Measurements from ENCODE around the gene ZDHHC14.
"Not testable (repeated sequence)": the region's sequence is repeated elsewhere in the genome, so short reads cannot be mapped to it uniquely, and the experiment has no call there.

The ZDHHC14 gene

GRCh38 chr6:157584036-157584435 lies 203.0 kb downstream of the ZDHHC14 start:
- TF ChIP-seq CTCF (conservative IDR thresholded peaks at IDR 0.05; ENCODE audit: low read depth, low read length) = no peak
- no peak overlapping the region for H3K4me3 ChIP-seq (ENCODE audit: low read length)
- no peak for DNase-seq (ENCODE audit: low read depth)

GRCh38 chr6:157585274-157586087 lies 204.5 kb downstream of the ZDHHC14 start:
- DNase-seq (ENCODE audit: low read depth) = no peak
- no peak overlapping the region for H3K4me3 ChIP-seq (ENCODE audit: low read length)
- no peak for TF ChIP-seq CTCF (conservative IDR thresholded peaks at IDR 0.05; ENCODE audit: low read depth, low read length)

- no peak for TF ChIP-seq CTCF (conservative IDR thresholded peaks at IDR 0.05; ENCODE audit: low read depth, low read length)
- no peak for DNase-seq (ENCODE audit: low read depth)
- H3K4me3 ChIP-seq (ENCODE audit: low read length) = no peak overlapping the region
Measured at GRCh38 chr6:157586088-157586414, 205.1 kb downstream of the ZDHHC14 start.

- H3K4me3 ChIP-seq (ENCODE audit: low read length) = no peak overlapping the region
- no peak for DNase-seq (ENCODE audit: low read depth)
- no peak for TF ChIP-seq CTCF (conservative IDR thresholded peaks at IDR 0.05; ENCODE audit: low read depth, low read length)
Measured at GRCh38 chr6:157586476-157587126, 205.6 kb downstream of the ZDHHC14 start.

GRCh38 chr6:157587127-157587926 lies 206.3 kb downstream of the ZDHHC14 start:
- TF ChIP-seq CTCF (conservative IDR thresholded peaks at IDR 0.05; ENCODE audit: low read depth, low read length) = no peak
- no peak overlapping the region for H3K4me3 ChIP-seq (ENCODE audit: low read length)
- no peak for DNase-seq (ENCODE audit: low read depth)

GRCh38 chr6:157590654-157591053 lies 209.7 kb downstream of the ZDHHC14 start:
- H3K4me3 ChIP-seq (ENCODE audit: low read length); DNase-seq (ENCODE audit: low read depth): not testable (repeated sequence)

GRCh38 chr6:157592541-157592940 lies 211.6 kb downstream of the ZDHHC14 start:
- H3K4me3 ChIP-seq (ENCODE audit: low read length) = no peak overlapping the region
- no peak for DNase-seq (ENCODE audit: low read depth)
- TF ChIP-seq CTCF (conservative IDR thresholded peaks at IDR 0.05; ENCODE audit: low read depth, low read length) = no peak

All from retinal pigment epithelial cell (primary cell).